Thoracic aorta (tissue), 2 donors: Measurements from ENCODE around the gene FRMD5. TPM values are rescaled to one million over a fixed set of nuclear protein-coding genes. Genes with fewer than 3 reads are reported as not detected.
"Not testable (repeated sequence)": the region's sequence is repeated elsewhere in the genome, so short reads cannot be mapped to it uniquely, and the experiment has no call there.

Source experiments
- ATAC-seq: fragments of 150-250 bp; one replicate; pipeline ENCODE4 v1.8.0; 2017; ENCODE audit warnings: low read depth; ENCODE audit not compliant: insufficient number of reproducible peaks, low FRiP score
- DNase-seq: peaks from one replicate; pipeline ENCODE4 v3.0.0-alpha.2; 2020; ENCODE audit warnings: low spot score
- H3K27ac ChIP-seq, 2 donors: fragments of 200-600 bp; sonication (generic); 1 replicate in 1 of 2; 2 replicates in 1 of 2; pipeline ENCODE4 v1.5.1; 2016; ENCODE audit warnings: mild to moderate bottlenecking in 2 of 2, moderate library complexity in 2 of 2
- H3K27me3 ChIP-seq: fragments of 200-600 bp; sonication (generic); replicated peaks from 2 replicates; pipeline ENCODE4 v1.6.0; 2016; ENCODE audit warnings: mild to moderate bottlenecking; ENCODE audit not compliant: insufficient read depth
- H3K36me3 ChIP-seq: fragments of 200-600 bp; sonication (generic); one replicate; pipeline ENCODE4 v1.5.1; 2016
- H3K4me1 ChIP-seq, 2 donors: fragments of 200-600 bp; sonication (generic); 1 replicate in 1 of 2; 2 replicates in 1 of 2; pipeline versions ENCODE4 v1.5.1 to v1.6.0; 2016; ENCODE audit warnings: low read depth in 2 of 2, mild to moderate bottlenecking in 1 of 2; ENCODE audit not compliant: control insufficient read depth in 1 of 2
- H3K4me3 ChIP-seq: fragments of 200-600 bp; sonication (generic); 2 replicates; pipeline ENCODE4 v1.5.1; 2016; ENCODE audit warnings: mild to moderate bottlenecking
- H3K9me3 ChIP-seq: fragments of 200-600 bp; sonication (generic); 2 replicates; pipeline ENCODE4 v1.5.1; 2016
- total RNA-seq, 2 donors: library from RNA; depleted of rRNA; stranded (reverse); fragments of >200 nt; gene quantifications; one replicate each; pipeline versions ENCODE4 v1.1.0 to v1.2.3, GENCODE V29; 2016
- TF ChIP-seq, protein P1 (sequence below): fragments of 200-600 bp; sonication (generic); IDR thresholded peaks from one replicate; pipeline ENCODE4 v1.5.1; 2019; ENCODE audit warnings: antibody characterized with exemption

Gene FRMD5
- total RNA-seq, 2 donors from 2014 or later: 0.27 TPM; not detected in 1

DNA sequence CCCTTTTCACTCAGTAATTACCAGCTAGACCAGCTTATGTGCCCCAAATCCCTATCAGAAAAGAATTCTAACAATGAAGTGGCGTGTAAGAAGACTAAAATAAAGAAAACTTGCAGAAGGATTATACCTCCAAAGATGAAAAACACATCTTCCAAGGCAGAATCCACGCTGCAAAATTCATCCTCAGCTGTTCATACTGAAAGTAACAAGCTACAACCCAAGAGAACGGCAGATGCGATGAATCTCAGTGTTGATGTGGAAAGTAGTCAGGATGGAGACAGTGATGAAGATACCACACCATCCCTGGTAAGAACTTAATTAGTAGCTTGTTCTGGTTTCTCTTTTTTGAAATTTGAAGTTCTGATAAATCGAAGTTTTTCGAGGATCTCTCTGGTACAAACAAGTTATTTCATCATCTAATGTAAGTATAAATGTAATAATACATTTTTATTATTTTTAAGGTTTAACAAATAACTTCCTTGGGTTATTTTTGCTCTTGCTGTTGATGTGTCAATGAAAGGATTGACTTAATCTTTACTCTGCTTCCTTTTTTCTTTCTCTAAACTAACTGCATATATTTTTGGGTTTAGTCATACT, 366.9 kb downstream of the FRMD5 start:
- ATAC-seq (no peak), DNase-seq (no peak)
- Histone ChIP-seq H3K4me1 (peaks cover 20 to 31% of the 10 kb centered on the region in 2 donors), H3K27ac (peak overlapping the region in 1 of 2 donors; percentile 71), H3K27me3 (no peaks in the 10 kb centered on the region), H3K36me3 (no peaks in the 10 kb centered on the region), H3K9me3 (no peaks in the 10 kb centered on the region), H3K4me3 (peak overlapping the region; percentile 78)
- TF ChIP-seq, protein P1, sequence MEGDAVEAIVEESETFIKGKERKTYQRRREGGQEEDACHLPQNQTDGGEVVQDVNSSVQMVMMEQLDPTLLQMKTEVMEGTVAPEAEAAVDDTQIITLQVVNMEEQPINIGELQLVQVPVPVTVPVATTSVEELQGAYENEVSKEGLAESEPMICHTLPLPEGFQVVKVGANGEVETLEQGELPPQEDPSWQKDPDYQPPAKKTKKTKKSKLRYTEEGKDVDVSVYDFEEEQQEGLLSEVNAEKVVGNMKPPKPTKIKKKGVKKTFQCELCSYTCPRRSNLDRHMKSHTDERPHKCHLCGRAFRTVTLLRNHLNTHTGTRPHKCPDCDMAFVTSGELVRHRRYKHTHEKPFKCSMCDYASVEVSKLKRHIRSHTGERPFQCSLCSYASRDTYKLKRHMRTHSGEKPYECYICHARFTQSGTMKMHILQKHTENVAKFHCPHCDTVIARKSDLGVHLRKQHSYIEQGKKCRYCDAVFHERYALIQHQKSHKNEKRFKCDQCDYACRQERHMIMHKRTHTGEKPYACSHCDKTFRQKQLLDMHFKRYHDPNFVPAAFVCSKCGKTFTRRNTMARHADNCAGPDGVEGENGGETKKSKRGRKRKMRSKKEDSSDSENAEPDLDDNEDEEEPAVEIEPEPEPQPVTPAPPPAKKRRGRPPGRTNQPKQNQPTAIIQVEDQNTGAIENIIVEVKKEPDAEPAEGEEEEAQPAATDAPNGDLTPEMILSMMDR: no peak

DNA sequence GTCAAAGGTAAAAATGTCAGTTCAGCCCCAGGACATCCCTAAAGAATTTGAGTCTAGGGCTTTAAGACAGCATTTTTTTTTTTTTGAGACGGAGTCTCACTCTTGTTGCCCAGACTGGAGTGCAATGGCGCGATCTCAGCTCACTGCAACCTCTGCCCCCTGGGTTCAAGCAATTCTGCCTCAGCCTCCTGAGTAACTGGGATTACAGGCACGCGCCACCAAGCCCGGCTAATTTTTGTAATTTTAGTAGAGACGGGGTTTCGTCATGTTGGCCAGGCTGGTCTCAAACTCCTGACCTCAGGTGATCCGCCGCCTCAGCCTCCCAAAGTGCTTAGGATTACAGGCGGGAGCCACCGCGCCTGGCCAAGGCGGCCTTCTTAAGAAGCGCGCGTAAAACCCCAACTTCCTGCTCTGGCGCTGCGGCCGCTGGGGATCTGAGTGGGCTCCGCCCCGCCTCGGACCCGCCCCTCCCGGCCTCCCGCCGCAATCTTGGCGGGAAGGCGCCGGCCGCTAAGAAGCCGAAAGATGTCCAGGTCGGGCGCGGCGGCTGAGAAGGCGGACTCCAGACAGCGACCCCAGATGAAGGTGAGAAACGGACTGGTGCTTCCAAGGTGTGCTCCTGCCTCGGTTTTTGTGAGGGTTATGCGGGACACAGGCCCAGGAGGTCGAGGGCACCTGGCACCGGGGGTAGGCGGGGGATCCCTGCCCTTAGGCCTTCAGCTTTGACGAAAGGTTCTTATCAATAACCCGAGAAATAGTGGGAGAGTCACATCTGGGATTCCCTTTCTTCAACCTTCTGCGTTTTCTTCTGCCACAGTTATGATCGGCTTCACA, 368.3 kb downstream of the FRMD5 start, which contains the start of gene WDR76:
Gene WDR76 (plus strand): TSS at position 495 of the 834 bp plus-strand sequence. CDS start 31 bp downstream, at position 526.
- peak within 1 kb of the TSS; percentile 56 to 71 for H3K27ac ChIP-seq
- H3K27me3 ChIP-seq: no peaks in the 10 kb centered on the region
- DNase-seq (peak; percentile 32), ATAC-seq (peak; percentile 51)
- H3K36me3 ChIP-seq: no peaks in the 10 kb centered on the region
- TF ChIP-seq, protein P1: no peak
- peaks cover 30 to 43% of the 10 kb centered on the region in 2 donors for H3K4me1 ChIP-seq
- peak within 1 kb of the TSS; percentile 78 for H3K4me3 ChIP-seq
- no peaks in the 10 kb centered on the region for H3K9me3 ChIP-seq

DNA sequence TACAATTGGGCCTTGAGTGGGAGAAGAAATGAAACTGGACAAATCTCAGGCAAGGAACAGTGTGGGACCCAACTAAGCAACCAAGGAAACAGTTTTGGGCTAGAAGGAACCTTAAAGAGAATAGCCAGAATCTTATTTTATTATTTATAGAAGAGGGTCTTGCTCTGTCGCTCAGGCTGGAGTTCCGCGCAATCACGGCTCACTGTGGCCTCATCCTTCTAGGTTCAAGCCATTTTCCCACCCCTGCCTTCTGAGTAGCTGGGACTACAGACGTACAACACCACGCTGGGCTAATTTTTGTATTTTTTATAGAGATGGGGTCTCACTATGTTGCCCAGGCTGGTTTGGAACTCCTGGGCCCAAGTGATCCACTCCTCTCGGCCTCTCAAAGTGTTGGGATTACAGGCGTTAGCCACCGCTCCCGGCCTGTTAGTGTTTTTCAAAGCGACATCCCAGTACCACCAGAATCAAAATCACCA, 369.0 kb downstream of the FRMD5 start:
- TF ChIP-seq, protein P1: no peak
- peaks cover 30 to 46% of the 10 kb centered on the region in 2 donors for H3K4me1 ChIP-seq
- no peak for DNase-seq
- H3K27ac ChIP-seq: peak overlapping the region; percentile 56 to 71
- H3K36me3 ChIP-seq: no peaks in the 10 kb centered on the region
- no peak for ATAC-seq
- H3K4me3 ChIP-seq: peak overlapping the region; percentile 78
- no peaks in the 10 kb centered on the region for H3K27me3 ChIP-seq
- H3K9me3 ChIP-seq: no peaks in the 10 kb centered on the region

DNA sequence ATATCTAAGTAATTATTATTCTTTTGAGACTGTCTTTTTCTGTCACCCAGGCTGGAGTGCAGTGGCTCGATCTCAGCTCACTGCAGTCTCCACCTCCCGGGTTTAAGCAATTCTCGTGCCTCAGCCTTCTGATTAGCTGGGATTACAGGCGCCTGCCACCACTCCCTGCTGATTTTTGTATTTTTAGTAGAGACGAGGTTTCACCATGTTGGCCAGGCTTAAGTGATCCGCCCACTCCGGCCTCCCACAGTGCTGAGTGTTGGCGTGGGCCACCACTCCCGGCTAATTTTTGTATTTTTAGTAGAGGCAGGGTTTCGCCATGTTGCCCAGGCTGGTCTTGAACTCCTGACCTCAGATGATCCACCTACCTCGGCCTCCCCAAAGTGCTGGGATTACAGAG, 369.8 kb downstream of the FRMD5 start:
- Histone ChIP-seq H3K4me3 (peak overlapping the region; percentile 88), H3K4me1 (peaks cover 30 to 46% of the 10 kb centered on the region in 2 donors)
- not testable (repeated sequence) for H3K9me3 ChIP-seq, H3K27ac ChIP-seq, ATAC-seq, DNase-seq, H3K36me3 ChIP-seq, H3K27me3 ChIP-seq

DNA sequence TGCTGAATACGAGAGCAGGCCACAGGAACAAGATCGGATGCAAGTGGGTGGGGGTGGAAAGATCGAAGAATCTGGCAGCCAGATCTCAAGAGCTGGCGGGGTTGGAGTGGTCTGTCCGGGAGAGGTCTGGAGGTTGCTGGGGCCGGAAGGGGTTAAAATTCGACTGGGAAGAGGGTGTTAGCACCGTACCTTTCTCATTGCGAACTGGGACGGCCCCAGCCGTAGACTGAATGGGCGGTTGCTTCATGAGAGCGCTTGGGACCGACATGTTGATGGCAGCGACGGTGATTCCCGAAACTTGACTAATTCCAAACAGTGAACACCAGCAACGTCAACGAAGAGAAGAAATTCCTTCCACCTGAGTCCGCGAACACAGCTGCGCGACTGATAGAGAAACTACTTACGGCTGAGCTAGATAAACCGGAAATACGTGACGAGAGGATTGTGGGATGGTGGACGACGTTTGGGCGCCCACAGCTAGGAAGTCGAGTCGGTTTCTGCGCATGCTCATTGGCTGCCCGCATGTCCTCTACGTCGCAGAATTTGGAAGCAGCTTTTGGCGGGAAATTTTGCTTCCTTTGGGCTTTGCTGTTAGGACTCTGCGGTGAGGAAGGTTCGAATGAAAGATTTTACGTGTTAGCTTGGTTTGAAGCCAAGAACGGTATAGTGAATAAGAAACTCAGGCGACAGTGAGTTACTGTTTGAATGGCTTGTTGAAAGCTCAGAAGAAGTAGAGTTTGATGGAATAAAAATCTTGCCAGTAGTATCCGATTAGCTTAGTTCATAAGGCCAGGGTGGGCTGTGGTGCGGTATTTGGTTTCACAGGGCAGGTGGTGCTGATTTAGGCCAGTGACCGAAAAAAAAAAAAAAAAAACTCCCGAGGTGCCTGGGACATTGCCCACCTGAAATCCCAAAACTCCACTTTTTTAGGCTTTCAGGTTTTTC, 370.5 kb downstream of the FRMD5 start, which contains the start of gene MFAP1:
Gene MFAP1 (minus strand): TSS at position 389 of the 945 bp plus-strand sequence. CDS start 121 bp downstream, at position 268.
- H3K4me3 ChIP-seq: peak within 1 kb of the TSS; percentile 88
- TF ChIP-seq, protein P1: no peak
- H3K4me1 ChIP-seq: peaks cover 30 to 46% of the 10 kb centered on the region in 2 donors
- DNase-seq (peak; percentile 90), ATAC-seq (peak; percentile 79)
- no peaks in the 10 kb centered on the region for H3K27me3 ChIP-seq
- peaks cover 6% of the 10 kb centered on the region for H3K36me3 ChIP-seq
- H3K9me3 ChIP-seq: no peaks in the 10 kb centered on the region
- peak within 1 kb of the TSS; percentile 81 to 90 for H3K27ac ChIP-seq
